ENCODE measurements around the gene PAGE2. TPM values are rescaled to one million over a fixed set of nuclear protein-coding genes. Genes with fewer than 3 reads are reported as not detected.
A peak's percentile ranks its signal among the peaks of the same experiment; 100 is the strongest.
"Not testable (repeated sequence)": the region's sequence is repeated elsewhere in the genome, so short reads cannot be mapped to it uniquely, and the experiment has no call there.

PAGE2 gene
- total and polyA plus RNA-seq, 2 experiments from 2014 or later = not detected

GRCh38 chrX:55135171-55135570, 46.4 kb downstream of the PAGE2 start:
- H3K27ac ChIP-seq (ENCODE audit: low read depth) = no peak overlapping the region
- no peaks in the 10 kb centered on the region for H3K4me1 Mint-ChIP-seq
- H3K36me3 ChIP-seq (ENCODE audit: insufficient read depth) = no peaks in the 10 kb centered on the region
- no peaks in the 10 kb centered on the region for H3F3A ChIP-seq (replicated peaks; ENCODE audit: low read depth)
- H3K4me2 ChIP-seq = no peak overlapping the region
- no peak overlapping the region for H3K4me3 Mint-ChIP-seq
- no peak; the same call in 2 of the 3 replicates for ATAC-seq
- TF ChIP-seq STAT1 (IDR thresholded peaks at IDR 0.05; ENCODE audit: unreplicated experiment) (no peak), CTCF (conservative IDR thresholded peaks at IDR 0.05; ENCODE audit: low read depth in 2 of 2) (peak; percentile 49 to 68), ZNF331 (CRISPR knock-in tag; IDR thresholded peaks at IDR 0.05; ENCODE audit: low read depth) (no peak), REST (IDR thresholded peaks at IDR 0.05; ENCODE audit: unreplicated experiment) (no peak)
- H3K79me2 ChIP-seq (replicated peaks; ENCODE audit: insufficient read depth) = no peaks in the 10 kb centered on the region
- no peaks in the 10 kb centered on the region for H3K27me3 Mint-ChIP-seq (ENCODE audit: insufficient read depth, low read depth, poor library complexity)
- H3K9me3 Mint-ChIP-seq = no peaks in the 10 kb centered on the region
- no peaks in the 10 kb centered on the region for H3K27me3 ChIP-seq (ENCODE audit: insufficient read depth)
- H3K4me1 ChIP-seq (ENCODE audit: insufficient read depth) = no peaks in the 10 kb centered on the region
- H4K20me1 ChIP-seq (replicated peaks; ENCODE audit: insufficient read depth) = no peaks in the 10 kb centered on the region
- peak; percentile 20 for DNase-seq (ENCODE audit: low spot score)
- no peak overlapping the region for H2AFZ ChIP-seq
- H3K27ac Mint-ChIP-seq = no peak overlapping the region
- no peaks in the 10 kb centered on the region for H3K36me3 Mint-ChIP-seq (ENCODE audit: low read depth)
- H3K4me3 ChIP-seq = no peak overlapping the region
- no peaks in the 10 kb centered on the region for H3K9me2 ChIP-seq (ENCODE audit: insufficient read depth)

- H3K4me3 ChIP-seq; H3K36me3 Mint-ChIP-seq (ENCODE audit: low read depth); H3K9me3 Mint-ChIP-seq; H4K20me1 ChIP-seq (replicated peaks; ENCODE audit: insufficient read depth); H3K27me3 Mint-ChIP-seq (ENCODE audit: insufficient read depth, low read depth, poor library complexity); H3K4me3 Mint-ChIP-seq; H3K79me2 ChIP-seq (replicated peaks; ENCODE audit: insufficient read depth); H3K4me2 ChIP-seq; H3K27ac Mint-ChIP-seq; H3K27ac ChIP-seq (ENCODE audit: low read depth); H3K9me2 ChIP-seq (ENCODE audit: insufficient read depth); H3K36me3 ChIP-seq (ENCODE audit: insufficient read depth); H3K4me1 Mint-ChIP-seq; H3K27me3 ChIP-seq (ENCODE audit: insufficient read depth); H2AFZ ChIP-seq; DNase-seq (ENCODE audit: low spot score); H3K4me1 ChIP-seq (ENCODE audit: insufficient read depth); H3F3A ChIP-seq (replicated peaks; ENCODE audit: low read depth); ATAC-seq: not testable (repeated sequence)
Observed at GRCh38 chrX:55140800-55141199, 52.0 kb downstream of the PAGE2 start.

Other genes with a start within 250 kb of the PAGE2 start
- 52.2 and 53.4 TPM in 2 replicates for gene TRO, start 168.2 kb upstream of the PAGE2 start, total RNA-seq (2014; rRNA removed; shearing (Covaris generic))
- 32.6 and 36.8 TPM in 2 replicates for gene TRO, start 168.2 kb upstream of the PAGE2 start, polyA plus RNA-seq (2016; fragmentation: Nextera tagmentation; extraction: Ambion mirVana)
- not detected in 2 replicates for gene PFKFB1, start 94.8 kb upstream of the PAGE2 start, total RNA-seq (2014; rRNA removed; shearing (Covaris generic))
- not detected in 2 replicates for gene PFKFB1, start 94.8 kb upstream of the PAGE2 start, polyA plus RNA-seq (2016; fragmentation: Nextera tagmentation; extraction: Ambion mirVana)
- gene APEX2, start 88.7 kb upstream of the PAGE2 start, total RNA-seq (2014; rRNA removed; shearing (Covaris generic)) = 15.0 and 20.1 TPM in 2 replicates
- gene APEX2, start 88.7 kb upstream of the PAGE2 start, polyA plus RNA-seq (2016; fragmentation: Nextera tagmentation; extraction: Ambion mirVana) = 9.6 and 10.0 TPM in 2 replicates
- gene ALAS2, start 58.0 kb upstream of the PAGE2 start, total RNA-seq (2014; rRNA removed; shearing (Covaris generic)) = 0.50 TPM in 1 of 2 replicates, not detected in the other
- 0.23 TPM in 1 of 2 replicates, not detected in the other for gene ALAS2, start 58.0 kb upstream of the PAGE2 start, polyA plus RNA-seq (2016; fragmentation: Nextera tagmentation; extraction: Ambion mirVana)
- gene PAGE2B, start 14.0 kb upstream of the PAGE2 start, total RNA-seq (2014; rRNA removed; shearing (Covaris generic)) = not detected in 2 replicates
- not detected in 2 replicates for gene PAGE2B, start 14.0 kb upstream of the PAGE2 start, polyA plus RNA-seq (2016; fragmentation: Nextera tagmentation; extraction: Ambion mirVana)
- gene PAGE5, start 131.3 kb downstream of the PAGE2 start, total RNA-seq (2014; rRNA removed; shearing (Covaris generic)) = not detected in 2 replicates
- gene PAGE5, start 131.3 kb downstream of the PAGE2 start, polyA plus RNA-seq (2016; fragmentation: Nextera tagmentation; extraction: Ambion mirVana) = not detected in 2 replicates
- gene PAGE3, start 175.9 kb downstream of the PAGE2 start, total RNA-seq (2014; rRNA removed; shearing (Covaris generic)) = not detected in 2 replicates
- not detected in 2 replicates for gene PAGE3, start 175.9 kb downstream of the PAGE2 start, polyA plus RNA-seq (2016; fragmentation: Nextera tagmentation; extraction: Ambion mirVana)